Fibroblast of mammary gland (primary cell): ENCODE results near the gene FSD2.

Experiments used
- DNase-seq: peaks from one replicate; pipeline ENCODE4 v3.0.0-alpha.2; 2010; ENCODE audit warnings: low read depth
- H3K4me3 ChIP-seq: 2 replicates; pipeline ENCODE4 v1.5.1; 2011; ENCODE audit warnings: low read depth, mild to moderate bottlenecking, low read length, moderate library complexity; ENCODE audit not compliant: control insufficient read depth
- TF ChIP-seq, protein P1 (sequence below): conservative IDR thresholded peaks from 2 replicates; pipeline ENCODE4 v1.5.1; 2011; ENCODE audit warnings: low read depth, low read length, inconsistent platforms; ENCODE audit not compliant: control insufficient read depth, insufficient read depth

FSD2 gene

GRCh38 chr15:82849556-82850512 is 44.0 kb upstream of the FSD2 start:
- peak; percentile 86 for DNase-seq
- no peak overlapping the region for H3K4me3 ChIP-seq
- TF ChIP-seq, protein P1, sequence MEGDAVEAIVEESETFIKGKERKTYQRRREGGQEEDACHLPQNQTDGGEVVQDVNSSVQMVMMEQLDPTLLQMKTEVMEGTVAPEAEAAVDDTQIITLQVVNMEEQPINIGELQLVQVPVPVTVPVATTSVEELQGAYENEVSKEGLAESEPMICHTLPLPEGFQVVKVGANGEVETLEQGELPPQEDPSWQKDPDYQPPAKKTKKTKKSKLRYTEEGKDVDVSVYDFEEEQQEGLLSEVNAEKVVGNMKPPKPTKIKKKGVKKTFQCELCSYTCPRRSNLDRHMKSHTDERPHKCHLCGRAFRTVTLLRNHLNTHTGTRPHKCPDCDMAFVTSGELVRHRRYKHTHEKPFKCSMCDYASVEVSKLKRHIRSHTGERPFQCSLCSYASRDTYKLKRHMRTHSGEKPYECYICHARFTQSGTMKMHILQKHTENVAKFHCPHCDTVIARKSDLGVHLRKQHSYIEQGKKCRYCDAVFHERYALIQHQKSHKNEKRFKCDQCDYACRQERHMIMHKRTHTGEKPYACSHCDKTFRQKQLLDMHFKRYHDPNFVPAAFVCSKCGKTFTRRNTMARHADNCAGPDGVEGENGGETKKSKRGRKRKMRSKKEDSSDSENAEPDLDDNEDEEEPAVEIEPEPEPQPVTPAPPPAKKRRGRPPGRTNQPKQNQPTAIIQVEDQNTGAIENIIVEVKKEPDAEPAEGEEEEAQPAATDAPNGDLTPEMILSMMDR: peak; percentile 82

GRCh38 chr15:82848241-82848993 is 42.5 kb upstream of the FSD2 start:
- H3K4me3 ChIP-seq: no peak overlapping the region
- DNase-seq: no peak
- TF ChIP-seq, protein P1: no peak

DNA sequence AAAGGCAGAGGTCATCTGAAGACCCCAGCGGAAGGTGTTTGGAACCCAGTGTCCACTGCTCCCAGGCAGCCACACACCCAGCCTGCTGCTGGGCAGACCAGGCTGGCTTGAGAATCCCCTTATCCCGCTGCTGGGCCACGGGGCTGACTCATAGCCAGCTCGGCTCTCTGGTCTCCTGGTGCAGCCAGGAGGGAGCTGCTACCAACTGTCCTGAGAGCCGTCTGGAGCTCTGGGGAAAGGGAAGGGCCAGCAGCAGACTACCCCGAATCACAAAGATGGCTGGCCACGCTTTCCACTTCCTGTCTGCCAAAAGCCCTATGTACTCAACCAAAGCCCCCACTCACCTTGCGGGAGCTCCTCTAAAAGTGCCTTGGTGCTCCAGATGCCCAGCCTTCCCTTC is 41.8 kb upstream of the FSD2 start:
- H3K4me3 ChIP-seq: no peak overlapping the region
- TF ChIP-seq, protein P1: no peak
- no peak for DNase-seq

DNA sequence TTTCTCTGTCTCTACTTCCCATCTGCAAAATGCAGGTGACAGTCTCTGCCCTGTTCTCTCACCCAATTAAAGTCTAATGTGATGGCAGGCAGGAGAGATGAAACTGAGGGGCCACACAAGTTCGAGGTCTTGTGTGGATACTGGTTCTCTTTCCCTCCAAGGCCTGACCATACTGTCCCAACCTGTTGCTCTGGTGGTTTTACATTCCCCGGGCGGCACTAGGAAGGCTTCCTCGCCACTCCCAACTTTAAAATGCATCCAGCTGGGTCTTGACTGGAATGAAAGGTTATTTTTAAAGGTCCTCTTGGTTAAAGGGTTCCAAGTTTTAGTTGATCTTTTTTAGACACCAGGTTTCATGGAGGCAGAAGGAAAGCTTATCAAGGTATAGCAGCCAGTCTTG is 40.8 kb upstream of the FSD2 start:
- no peak for DNase-seq

DNA sequence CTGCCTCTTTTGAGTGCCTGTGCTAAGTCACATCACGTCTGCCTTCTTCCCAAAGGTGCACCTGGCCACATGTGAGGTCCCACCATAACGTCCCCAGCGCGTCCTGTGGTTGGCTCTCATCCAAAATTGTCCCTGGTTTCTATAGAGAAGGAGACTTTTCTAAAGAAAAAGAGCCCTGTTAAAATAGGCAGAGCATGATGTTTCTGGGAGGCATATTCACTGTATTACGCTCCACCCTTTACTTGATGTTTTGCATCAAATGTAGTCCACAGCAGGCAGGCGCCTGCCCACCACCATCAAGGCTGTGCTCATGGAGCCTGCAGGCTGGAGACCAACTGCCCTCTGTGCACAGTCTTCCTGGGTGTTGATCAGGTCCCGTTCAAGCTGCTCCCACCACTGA is 39.8 kb upstream of the FSD2 start:
- no peak for DNase-seq
- H3K4me3 ChIP-seq: no peak overlapping the region
- TF ChIP-seq, protein P1: no peak

More for the DNA sequence above, 40.8 kb upstream of the FSD2 start:
- H3K4me3 ChIP-seq: no peak overlapping the region
- TF ChIP-seq, protein P1: no peak

DNA sequence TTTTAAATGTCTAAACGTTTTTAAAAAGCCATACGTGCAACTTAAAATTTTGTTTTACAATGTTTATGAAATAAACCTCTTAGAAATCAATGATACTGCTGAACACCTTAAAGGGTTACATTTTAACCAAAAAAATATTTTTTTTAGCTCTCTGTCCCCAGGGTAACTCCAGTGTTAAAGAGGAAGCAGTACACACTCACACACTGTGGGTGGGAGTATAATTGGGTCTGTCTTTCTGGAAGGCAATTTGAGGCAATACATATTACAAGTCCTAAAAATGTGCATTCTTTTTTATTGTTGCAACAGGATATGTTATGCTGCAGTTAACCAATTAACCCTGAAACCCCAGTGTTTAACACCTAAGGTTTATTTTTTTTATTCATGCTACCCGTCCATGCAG is 37.7 kb upstream of the FSD2 start:
- H3K4me3 ChIP-seq: no peak overlapping the region
- TF ChIP-seq, protein P1: no peak
- DNase-seq: no peak
